Measurements from ENCODE around the gene SF3B6. TPM values are rescaled to one million over a fixed set of nuclear protein-coding genes. Genes with fewer than 3 reads are reported as not detected.

The SF3B6 gene
- total RNA-seq, 1 donor from 2014 or later = 102 TPM

GRCh38 chr2:24082787-24083566, 6.9 kb upstream of the SF3B6 start:
- Mint-ChIP-seq H3K4me3 (peak overlapping the region; percentile 96), H3K4me1 (ENCODE audit: unreplicated experiment) (peaks cover 17% of the 10 kb centered on the region), H3K27ac (peak overlapping the region; percentile 98), H3K9me3 (no peaks in the 10 kb centered on the region), H3K27me3 (no peaks in the 10 kb centered on the region), H3K36me3 (peaks cover 22% of the 10 kb centered on the region)
- no peak for DNase-seq (ENCODE audit: extremely low spot score, unreplicated experiment)
- TF ChIP-seq CTCF (conservative IDR thresholded peaks at IDR 0.05) = no peak

- no peak for TF ChIP-seq CTCF (conservative IDR thresholded peaks at IDR 0.05)
- Mint-ChIP-seq H3K27me3 (no peaks in the 10 kb centered on the region), H3K27ac (no peak overlapping the region), H3K4me1 (ENCODE audit: unreplicated experiment) (peaks cover 28% of the 10 kb centered on the region), H3K36me3 (peaks cover 22% of the 10 kb centered on the region), H3K4me3 (peak overlapping the region; percentile 44), H3K9me3 (no peaks in the 10 kb centered on the region)
- no peak for DNase-seq (ENCODE audit: extremely low spot score, unreplicated experiment)
These were observed 4.6 kb upstream of the SF3B6 start for GRCh38 chr2:24080701-24081100.

GRCh38 chr2:24077879-24078278, 1.8 kb upstream of the SF3B6 start:
- Mint-ChIP-seq H3K4me3 (peak overlapping the region; percentile 97), H3K27ac (peak overlapping the region; percentile 95), H3K9me3 (no peaks in the 10 kb centered on the region), H3K36me3 (peaks cover 29% of the 10 kb centered on the region), H3K27me3 (no peaks in the 10 kb centered on the region), H3K4me1 (ENCODE audit: unreplicated experiment) (peaks cover 31% of the 10 kb centered on the region)
- no peak for TF ChIP-seq CTCF (conservative IDR thresholded peaks at IDR 0.05)
- no peak for DNase-seq (ENCODE audit: extremely low spot score, unreplicated experiment)

GRCh38 chr2:24077535-24077877, 1.4 kb upstream of the SF3B6 start:
- H3K4me3 Mint-ChIP-seq = peak overlapping the region; percentile 97
- no peaks in the 10 kb centered on the region for H3K9me3 Mint-ChIP-seq
- TF ChIP-seq CTCF (conservative IDR thresholded peaks at IDR 0.05) = no peak
- no peak for DNase-seq (ENCODE audit: extremely low spot score, unreplicated experiment)
- peaks cover 33% of the 10 kb centered on the region for H3K4me1 Mint-ChIP-seq (ENCODE audit: unreplicated experiment)
- peaks cover 31% of the 10 kb centered on the region for H3K36me3 Mint-ChIP-seq
- H3K27ac Mint-ChIP-seq = peak overlapping the region; percentile 95
- H3K27me3 Mint-ChIP-seq = no peaks in the 10 kb centered on the region

- TF ChIP-seq CTCF (conservative IDR thresholded peaks at IDR 0.05) = no peak
- Mint-ChIP-seq H3K27ac (peak overlapping the region; percentile 95), H3K27me3 (no peaks in the 10 kb centered on the region), H3K36me3 (peaks cover 29% of the 10 kb centered on the region), H3K9me3 (no peaks in the 10 kb centered on the region), H3K4me3 (peak overlapping the region; percentile 97), H3K4me1 (ENCODE audit: unreplicated experiment) (peaks cover 31% of the 10 kb centered on the region)
- DNase-seq (ENCODE audit: extremely low spot score, unreplicated experiment) = no peak
These were observed 866 bp upstream of the SF3B6 start for GRCh38 chr2:24076849-24077534.

Data from type B pancreatic cell (in vitro differentiated cells).